Duodenal mucosa (tissue), 2 donors: ENCODE data around the gene ARHGAP31.
A peak's percentile ranks its signal among the peaks of the same experiment; 100 is the strongest.
"Not testable (repeated sequence)": the region's sequence is repeated elsewhere in the genome, so short reads cannot be mapped to it uniquely, and the experiment has no call there.

Experiments
- H3K27ac ChIP-seq: one replicate; pipeline ENCODE4 v1.7.0; 2013; ENCODE audit warnings: low read depth, low read length
- H3K27me3 ChIP-seq, 2 donors: one replicate each; pipeline ENCODE4 v1.7.0; 2013; ENCODE audit warnings: low read length in 2 of 2, control low read depth in 1 of 2; ENCODE audit not compliant: insufficient read depth in 2 of 2, control insufficient read depth in 1 of 2
- H3K36me3 ChIP-seq, 2 donors: one replicate each; pipeline ENCODE4 v1.7.0; 2013; ENCODE audit warnings: low read length in 2 of 2, control low read depth in 1 of 2; ENCODE audit not compliant: insufficient read depth in 2 of 2, control insufficient read depth in 1 of 2
- H3K4me1 ChIP-seq, 2 donors: one replicate each; pipeline ENCODE4 v1.7.0; 2013; ENCODE audit warnings: low read length in 2 of 2, control low read depth in 1 of 2; ENCODE audit not compliant: insufficient read depth in 2 of 2, control insufficient read depth in 1 of 2
- H3K4me3 ChIP-seq, 2 donors: one replicate each; pipeline ENCODE4 v1.7.0; 2013; ENCODE audit warnings: low read length in 2 of 2, low read depth in 1 of 2
- H3K9ac ChIP-seq, 2 donors: one replicate each; pipeline ENCODE4 v1.7.0; 2013; ENCODE audit warnings: low read length in 2 of 2, low read depth in 1 of 2
- H3K9me3 ChIP-seq, 2 donors: one replicate each; pipeline ENCODE4 v1.7.0; 2013; ENCODE audit warnings: low read length in 2 of 2, control low read depth in 1 of 2; ENCODE audit not compliant: control insufficient read depth in 1 of 2

The ARHGAP31 gene

DNA sequence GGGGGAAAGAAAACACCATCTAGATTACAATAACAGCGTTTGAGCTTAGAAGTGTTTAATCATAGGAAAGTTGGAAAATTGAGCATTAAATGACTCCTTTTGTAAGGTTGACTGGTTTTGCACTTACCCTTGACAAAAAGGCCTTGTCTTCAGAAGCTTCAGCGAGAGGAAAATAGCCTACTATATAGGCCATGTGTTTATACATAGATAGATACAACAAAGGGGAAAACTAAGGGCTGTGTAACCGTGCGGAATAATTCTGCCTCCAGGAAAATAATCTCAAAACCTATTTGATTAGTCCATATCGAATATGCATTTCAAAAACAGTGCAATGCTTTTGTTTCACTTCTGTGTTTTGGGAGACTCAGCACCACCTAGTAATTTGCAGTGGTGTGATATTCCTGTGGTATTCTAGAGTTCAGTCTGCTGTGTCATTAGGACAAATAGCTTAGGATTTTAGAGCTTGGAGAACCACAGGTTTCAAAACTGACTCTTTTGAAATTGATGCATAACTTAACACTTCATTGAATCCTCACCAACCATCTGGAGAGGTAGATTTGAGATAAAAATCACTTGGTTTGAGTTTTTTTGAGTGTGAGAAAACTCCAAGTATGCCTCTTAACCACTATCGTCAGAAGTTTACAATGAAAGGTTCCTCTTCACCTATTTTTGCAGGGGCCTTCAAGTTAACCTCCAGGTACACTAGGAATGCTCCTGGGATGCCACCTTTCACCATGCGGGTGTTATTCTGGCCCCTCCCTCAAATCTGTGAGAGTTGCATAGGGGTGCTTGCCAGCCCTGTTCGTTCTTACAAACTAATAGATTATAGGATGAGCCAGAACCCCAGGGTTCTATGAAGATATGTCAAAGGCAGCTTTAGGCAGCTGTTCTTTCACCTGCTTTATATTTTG, 1.9 kb downstream of the ARHGAP31 start:
- H3K27me3 ChIP-seq, result no peaks in the 10 kb centered on the region
- H3K9ac ChIP-seq, result peak overlapping the region in 1 of 2 donors; percentile 28
- H3K4me1 ChIP-seq, result peaks cover 12 to 27% of the 10 kb centered on the region in 2 donors
- no peaks in the 10 kb centered on the region for H3K36me3 ChIP-seq
- peak overlapping the region; percentile 86 for H3K4me3 ChIP-seq
- H3K27ac ChIP-seq, result no peak overlapping the region
- no peaks in the 10 kb centered on the region for H3K9me3 ChIP-seq

DNA sequence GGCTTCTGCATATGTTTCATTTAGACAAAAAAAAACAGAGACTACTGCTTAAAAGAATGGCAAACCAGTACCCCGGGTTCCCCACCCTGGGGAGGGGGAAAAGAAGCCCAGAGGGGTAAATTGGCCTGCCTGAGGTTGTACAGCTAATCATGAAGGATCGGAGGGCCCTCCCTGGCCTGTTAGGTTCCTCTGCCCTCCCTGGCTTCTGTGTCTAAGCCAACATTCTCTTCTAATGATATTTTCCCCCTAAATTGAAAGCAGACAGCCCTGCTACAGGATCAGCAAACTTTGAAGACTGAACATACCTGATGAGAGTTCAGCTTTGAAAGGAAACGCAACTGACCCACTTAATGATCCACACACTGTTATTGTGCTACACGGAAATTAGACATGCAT, 2.5 kb downstream of the ARHGAP31 start:
- Histone ChIP-seq H3K36me3 (no peaks in the 10 kb centered on the region), H3K27me3 (no peaks in the 10 kb centered on the region), H3K27ac (no peak overlapping the region), H3K9me3 (no peaks in the 10 kb centered on the region), H3K9ac (peak overlapping the region in 1 of 2 donors; percentile 28), H3K4me1 (peaks cover 12 to 27% of the 10 kb centered on the region in 2 donors), H3K4me3 (peak overlapping the region in 1 of 2 donors; percentile 86)

- Histone ChIP-seq H3K27me3 (no peaks in the 10 kb centered on the region), H3K4me1 (peaks cover 12 to 27% of the 10 kb centered on the region in 2 donors), H3K9ac (peak overlapping the region in 1 of 2 donors; percentile 28), H3K4me3 (no peak overlapping the region), H3K9me3 (no peaks in the 10 kb centered on the region), H3K36me3 (no peaks in the 10 kb centered on the region), H3K27ac (no peak overlapping the region)
Measured at GRCh38 chr3:119297169-119297568, 3.0 kb downstream of the ARHGAP31 start.

DNA sequence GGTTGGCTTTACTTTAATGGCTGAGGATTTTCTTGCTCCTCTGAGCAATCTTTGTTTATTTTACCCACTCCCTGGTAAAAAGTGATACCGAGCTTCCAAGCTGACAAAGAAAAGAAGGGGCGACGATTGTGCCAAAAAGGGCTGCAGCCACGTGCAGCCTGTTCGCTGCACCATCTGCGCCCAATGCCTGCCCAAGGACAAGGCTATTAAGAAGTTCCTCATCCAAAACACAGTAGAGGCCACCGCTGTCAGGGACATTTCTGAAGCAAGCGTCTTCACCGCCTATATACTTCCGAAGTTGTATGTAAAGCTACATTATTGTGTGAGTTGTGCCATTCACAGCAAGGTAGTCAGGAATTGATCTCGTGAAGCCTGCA, 4.4 kb downstream of the ARHGAP31 start:
- H3K4me3 ChIP-seq, result no peak overlapping the region
- peaks cover 12 to 23% of the 10 kb centered on the region in 2 donors for H3K4me1 ChIP-seq
- no peaks in the 10 kb centered on the region for H3K9me3 ChIP-seq
- no peaks in the 10 kb centered on the region for H3K27me3 ChIP-seq
- no peaks in the 10 kb centered on the region for H3K36me3 ChIP-seq
- no peak overlapping the region for H3K9ac ChIP-seq
- H3K27ac ChIP-seq, result no peak overlapping the region

DNA sequence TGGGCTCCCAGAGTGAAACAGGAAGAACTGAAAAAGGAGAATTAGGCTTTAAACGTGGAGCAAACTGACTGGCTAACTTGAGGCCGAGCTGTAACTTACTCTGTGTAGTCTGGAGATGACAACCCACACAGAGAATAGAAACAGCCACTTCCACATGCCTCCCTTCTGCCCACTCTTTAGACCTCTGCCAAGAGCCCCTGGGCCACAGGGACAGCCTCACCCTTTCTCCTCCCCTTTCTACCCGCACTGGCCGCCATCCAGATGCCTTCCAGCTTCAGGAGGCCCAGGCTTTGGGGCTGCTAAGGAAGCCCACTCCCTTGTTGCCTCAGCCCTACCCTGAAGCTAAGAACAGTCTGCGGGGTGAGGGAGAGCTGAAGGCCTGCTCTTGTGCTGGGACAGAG, 6.8 kb downstream of the ARHGAP31 start:
- no peak overlapping the region for H3K9ac ChIP-seq
- no peaks in the 10 kb centered on the region for H3K36me3 ChIP-seq
- H3K27ac ChIP-seq, result no peak overlapping the region
- H3K9me3 ChIP-seq, result no peaks in the 10 kb centered on the region
- no peak overlapping the region for H3K4me3 ChIP-seq
- H3K27me3 ChIP-seq, result no peaks in the 10 kb centered on the region
- H3K4me1 ChIP-seq, result peaks cover 13 to 19% of the 10 kb centered on the region in 2 donors

- no peak overlapping the region for H3K4me3 ChIP-seq
- H3K9me3 ChIP-seq, result no peaks in the 10 kb centered on the region
- no peaks in the 10 kb centered on the region for H3K36me3 ChIP-seq
- no peak overlapping the region for H3K9ac ChIP-seq
- no peak overlapping the region for H3K27ac ChIP-seq
- H3K4me1 ChIP-seq, result peaks cover 12 to 17% of the 10 kb centered on the region in 2 donors
- no peaks in the 10 kb centered on the region for H3K27me3 ChIP-seq
Measured at GRCh38 chr3:119301662-119302061, 7.5 kb downstream of the ARHGAP31 start.

- Histone ChIP-seq H3K9me3 (no peaks in the 10 kb centered on the region), H3K9ac (no peak overlapping the region), H3K36me3 (no peaks in the 10 kb centered on the region), H3K27ac (no peak overlapping the region), H3K27me3 (no peaks in the 10 kb centered on the region), H3K4me1 (peaks cover 9 to 10% of the 10 kb centered on the region in 2 donors), H3K4me3 (no peak overlapping the region)
Measured at GRCh38 chr3:119302697-119303551, 8.7 kb downstream of the ARHGAP31 start.

- H3K4me3 ChIP-seq, result no peak overlapping the region
- peaks cover 9 to 10% of the 10 kb centered on the region in 2 donors for H3K4me1 ChIP-seq
- no peak overlapping the region for H3K27ac ChIP-seq
Measured at GRCh38 chr3:119304201-119304713, 10.1 kb downstream of the ARHGAP31 start.

GRCh38 chr3:119305286-119305685, 11.1 kb downstream of the ARHGAP31 start:
- Histone ChIP-seq H3K9me3 (no peaks in the 10 kb centered on the region), H3K9ac (no peak overlapping the region), H3K27ac (no peak overlapping the region), H3K36me3 (no peaks in the 10 kb centered on the region), H3K4me3 (no peak overlapping the region), H3K27me3 (no peaks in the 10 kb centered on the region), H3K4me1 (peaks cover 9 to 10% of the 10 kb centered on the region in 2 donors)

More at GRCh38 chr3:119304201-119304713, 10.1 kb downstream of the ARHGAP31 start:
- Histone ChIP-seq H3K27me3 (no peaks in the 10 kb centered on the region), H3K36me3 (no peaks in the 10 kb centered on the region), H3K9me3 (no peaks in the 10 kb centered on the region), H3K9ac (no peak overlapping the region)

DNA sequence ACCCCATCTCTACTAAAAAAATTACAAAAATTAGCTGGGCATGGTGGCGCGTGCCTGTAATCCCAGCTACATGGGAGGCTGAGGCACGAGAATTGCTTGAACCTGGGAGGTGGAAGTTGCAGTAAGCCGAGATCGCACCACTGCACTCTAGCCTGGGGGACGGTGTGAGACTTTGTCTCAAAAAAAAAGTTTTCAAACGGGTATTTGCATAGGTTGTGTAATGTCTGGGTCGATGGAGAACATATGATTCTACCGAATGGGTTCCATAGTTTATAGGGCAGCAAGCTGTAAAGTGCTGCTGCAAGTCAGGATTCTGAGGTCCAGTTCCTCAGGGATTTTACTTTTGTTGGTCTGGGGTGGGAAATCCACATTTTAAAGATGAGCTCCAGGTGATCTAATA, 12.2 kb downstream of the ARHGAP31 start:
- not testable (repeated sequence) for H3K9me3 ChIP-seq, H3K27me3 ChIP-seq, H3K27ac ChIP-seq, H3K36me3 ChIP-seq, H3K4me3 ChIP-seq, H3K9ac ChIP-seq
- H3K4me1 ChIP-seq, result peaks cover 9 to 10% of the 10 kb centered on the region in 2 donors
